ENCODE data around the gene TTBK1.

Gene TTBK1

GRCh38 chr6:43256670-43257366 lies 13.5 kb downstream of the TTBK1 start:
- no peak for TF ChIP-seq CTCF (IDR thresholded peaks at IDR 0.05; ENCODE audit: low read depth, low read length, missing control alignments)
- DNase-seq (ENCODE audit: low read depth): no peak
- H3K4me3 ChIP-seq (ENCODE audit: low read depth, low read length): no peak overlapping the region
- in situ Hi-C loops (cut with HindIII; ENCODE audit: low sequenced_read_pairs): no loop called here

GRCh38 chr6:43257367-43258145 lies 14.3 kb downstream of the TTBK1 start:
- in situ Hi-C loops (cut with HindIII; ENCODE audit: low sequenced_read_pairs): no loop called here
- TF ChIP-seq CTCF (IDR thresholded peaks at IDR 0.05; ENCODE audit: low read depth, low read length, missing control alignments): no peak
- no peak for DNase-seq (ENCODE audit: low read depth)
- no peak overlapping the region for H3K4me3 ChIP-seq (ENCODE audit: low read depth, low read length)

GRCh38 chr6:43258180-43258579 lies 14.9 kb downstream of the TTBK1 start:
- TF ChIP-seq CTCF (IDR thresholded peaks at IDR 0.05; ENCODE audit: low read depth, low read length, missing control alignments): no peak
- H3K4me3 ChIP-seq (ENCODE audit: low read depth, low read length): no peak overlapping the region
- in situ Hi-C loops (cut with HindIII; ENCODE audit: low sequenced_read_pairs): no loop called here
- no peak for DNase-seq (ENCODE audit: low read depth)

DNA sequence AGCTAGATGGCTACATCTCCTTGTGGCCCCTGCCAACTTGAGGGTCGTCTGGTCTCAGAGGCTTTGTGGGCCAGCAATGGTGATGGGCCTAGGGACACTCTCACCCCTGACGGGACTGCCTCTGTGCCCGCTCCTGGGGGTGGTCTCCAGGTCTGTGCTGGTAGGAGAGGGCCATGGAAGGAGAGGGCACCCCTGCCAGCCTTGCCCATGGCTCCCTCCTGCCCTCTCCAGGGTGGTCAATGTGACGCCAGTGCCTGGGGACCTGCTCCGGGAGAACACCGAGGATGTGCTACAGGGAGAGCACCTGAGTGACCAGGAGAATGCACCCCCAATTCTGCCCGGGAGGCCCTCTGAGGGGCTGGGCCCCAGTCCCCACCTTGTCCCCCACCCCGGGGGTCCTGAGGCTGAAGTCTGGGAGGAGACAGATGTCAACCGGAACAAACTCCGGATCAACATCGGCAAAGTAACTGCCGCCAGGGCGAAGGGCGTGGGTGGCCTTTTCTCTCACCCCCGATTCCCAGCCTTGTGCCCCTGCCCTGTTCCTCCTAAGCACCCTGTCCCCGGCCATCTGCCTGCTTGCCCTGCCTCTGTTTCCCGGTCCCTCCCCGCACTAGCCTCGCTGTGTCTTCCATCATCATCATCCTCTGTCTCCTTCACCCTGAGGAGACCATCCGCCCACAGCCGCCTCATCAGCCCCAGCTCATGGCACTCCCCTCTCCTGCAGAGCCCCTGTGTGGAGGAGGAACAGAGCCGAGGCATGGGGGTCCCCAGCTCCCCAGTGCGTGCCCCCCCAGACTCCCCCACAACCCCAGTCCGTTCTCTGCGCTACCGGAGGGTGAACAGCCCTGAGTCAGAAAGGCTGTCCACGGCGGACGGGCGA lies 15.8 kb downstream of the TTBK1 start:
- in situ Hi-C loops (cut with HindIII; ENCODE audit: low sequenced_read_pairs): no loop called here
- DNase-seq (ENCODE audit: low read depth): no peak
- no peak overlapping the region for H3K4me3 ChIP-seq (ENCODE audit: low read depth, low read length)
- TF ChIP-seq CTCF (IDR thresholded peaks at IDR 0.05; ENCODE audit: low read depth, low read length, missing control alignments): no peak

- in situ Hi-C loops (cut with HindIII; ENCODE audit: low sequenced_read_pairs): no loop called here
- no peak for DNase-seq (ENCODE audit: low read depth)
- H3K4me3 ChIP-seq (ENCODE audit: low read depth, low read length): no peak overlapping the region
- TF ChIP-seq CTCF (IDR thresholded peaks at IDR 0.05; ENCODE audit: low read depth, low read length, missing control alignments): no peak
These were observed 17.5 kb downstream of the TTBK1 start for GRCh38 chr6:43260791-43261190.

DNA sequence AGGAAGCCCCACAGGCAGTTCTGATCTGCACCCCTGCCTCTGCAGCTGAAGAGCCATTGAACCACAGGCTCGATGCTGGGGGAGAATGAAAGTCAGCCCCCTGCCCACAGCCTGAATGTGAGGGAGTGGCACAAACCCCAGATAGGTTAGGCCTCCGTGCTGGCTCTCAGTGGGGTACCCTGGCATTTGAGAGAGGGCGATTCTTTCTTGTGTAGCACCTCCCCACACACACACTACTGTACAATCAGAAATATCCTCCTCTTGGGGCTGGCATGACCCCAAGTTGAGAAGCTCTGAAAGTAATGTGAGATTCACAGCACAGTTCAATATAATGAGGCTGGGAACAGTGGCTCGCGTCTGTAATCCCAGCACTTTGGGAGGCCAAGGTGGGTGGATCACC lies 17.9 kb downstream of the TTBK1 start:
- TF ChIP-seq CTCF (IDR thresholded peaks at IDR 0.05; ENCODE audit: low read depth, low read length, missing control alignments): no peak
- in situ Hi-C loops (cut with HindIII; ENCODE audit: low sequenced_read_pairs): no loop called here
- no peak overlapping the region for H3K4me3 ChIP-seq (ENCODE audit: low read depth, low read length)
- no peak for DNase-seq (ENCODE audit: low read depth)
